Endothelial cell of umbilical vein (primary cell): Measurements from ENCODE around the gene ZSWIM5. TPM values are rescaled to one million over a fixed set of nuclear protein-coding genes. Genes with fewer than 3 reads are reported as not detected.

Experiments used
- BruUV-seq: library from RNA; stranded (reverse); fragments of 400-500 nt; replicated peaks from 2 replicates; lab custom pipeline; 2021; lab: Mats Ljungman, UMichigan
- CTCF ChIA-PET: fragments of 300-600, 350-600 bp; sonication (Branson Sonifier 250); formaldehyde crosslinking; loops from one replicate; lab custom pipeline; 2021; ENCODE audit warnings: antibody characterized with exemption, inconsistent platforms; lab: Charles Lee
- POLR2A ChIA-PET: fragments of 300-600, 350-600 bp; sonication (Branson Sonifier 250); formaldehyde crosslinking; loops from one replicate; lab custom pipeline; 2021; ENCODE audit warnings: antibody characterized with exemption, inconsistent platforms; lab: Charles Lee
- DNase-seq: peaks from one replicate; pipeline ENCODE4 v3.0.0-alpha.2; 2011; ENCODE audit warnings: low read depth, low spot score
- FAIRE-seq: peaks from 2 replicates; lab custom pipeline; 2011; peaks lifted over from hg19 to GRCh38; lab: Jason Lieb, UNC
- H2AFZ ChIP-seq: 2 replicates; pipeline ENCODE4 v1.6.0; 2012; ENCODE audit warnings: low read depth, low read length, control low read depth, inconsistent platforms
- H3K27ac ChIP-seq: 2 replicates; pipeline ENCODE4 v1.5.1; 2011; ENCODE audit warnings: low read depth, mild to moderate bottlenecking, control low read depth, low read length, moderate library complexity; ENCODE audit not compliant: insufficient read depth
- H3K27me3 ChIP-seq, 2 experiments: 2 replicates each; pipeline versions ENCODE4 v1.6.0 to v1.6.1; 2011; ENCODE audit warnings: low read length in 2 of 2, mixed read lengths in 1 of 2; ENCODE audit not compliant: control insufficient read depth in 2 of 2, insufficient read depth in 2 of 2
- H3K36me3 ChIP-seq, 2 experiments: 2 replicates in 1 of 2; 3 replicates in 1 of 2; pipeline ENCODE4 v1.5.1; 2011; ENCODE audit warnings: low read length in 2 of 2, mild to moderate bottlenecking in 1 of 2, moderate library complexity in 1 of 2; ENCODE audit not compliant: control insufficient read depth in 2 of 2, insufficient read depth in 2 of 2; ENCODE audit errors: extremely low read depth in 1 of 2
- H3K4me1 ChIP-seq: 3 replicates; pipeline ENCODE4 v1.5.1; 2011; ENCODE audit warnings: mild to moderate bottlenecking, low read length; ENCODE audit not compliant: control insufficient read depth, insufficient read depth; ENCODE audit errors: extremely low read depth
- H3K4me2 ChIP-seq: 2 replicates; pipeline ENCODE4 v1.6.1; 2011; ENCODE audit warnings: low read length, control low read depth, mixed read lengths; ENCODE audit not compliant: insufficient read depth
- H3K4me3 ChIP-seq, 3 experiments: fragments of 200-600 bp in 1 of 3; sonication (generic), shearing (Covaris generic) in 1 of 3; replicated peaks in 1 of 3; 2 replicates each; pipeline ENCODE4 v1.5.1; 2011 to 2016; ENCODE audit warnings: control low read depth in 3 of 3, low read length in 3 of 3, mild to moderate bottlenecking in 2 of 3, inconsistent platforms in 1 of 3, low read depth in 1 of 3, moderate library complexity in 1 of 3; ENCODE audit not compliant: insufficient read depth in 1 of 3
- H3K79me2 ChIP-seq: 2 replicates; pipeline ENCODE4 v1.6.0; 2012; ENCODE audit warnings: low read length, inconsistent platforms; ENCODE audit not compliant: control insufficient read depth, insufficient read depth
- H3K9ac ChIP-seq: replicated peaks from 2 replicates; pipeline ENCODE3; 2011; ENCODE audit warnings: low read length, control low read depth; ENCODE audit not compliant: insufficient read depth; ENCODE audit errors: extremely low read depth
- H3K9me1 ChIP-seq: replicated peaks from 3 replicates; pipeline ENCODE4 v1.6.0; 2011; ENCODE audit warnings: mild to moderate bottlenecking, low read length; ENCODE audit not compliant: control insufficient read depth, insufficient read depth; ENCODE audit errors: extremely low read depth
- H3K9me3 ChIP-seq: replicated peaks from 2 replicates; pipeline ENCODE4 v1.5.1; 2012; ENCODE audit warnings: low read length, inconsistent platforms; ENCODE audit not compliant: control insufficient read depth, insufficient read depth
- H4K20me1 ChIP-seq: replicated peaks from 2 replicates; pipeline ENCODE3; 2011; ENCODE audit warnings: mild to moderate bottlenecking, low read length; ENCODE audit not compliant: control insufficient read depth, insufficient read depth; ENCODE audit errors: extremely low read depth
- EZH2 ChIP-seq: IDR thresholded peaks from 2 replicates; pipeline ENCODE4 v1.6.1; 2012; ENCODE audit warnings: borderline replicate concordance, low read depth, mild to moderate bottlenecking, moderate library complexity, low read length, inconsistent platforms; ENCODE audit not compliant: severe bottlenecking
- FOS ChIP-seq: IDR thresholded peaks from 2 replicates; pipeline ENCODE4 v1.6.1; 2011; ENCODE audit warnings: mild to moderate bottlenecking, low read length, moderate library complexity, borderline replicate concordance; ENCODE audit not compliant: insufficient read depth
- GATA2 ChIP-seq: IDR thresholded peaks from 2 replicates; pipeline ENCODE4 v1.7.0; 2011; ENCODE audit warnings: low read depth, mild to moderate bottlenecking, moderate library complexity, mixed read lengths, low read length; ENCODE audit not compliant: insufficient read length, insufficient read depth
- JUN ChIP-seq: IDR thresholded peaks from 2 replicates; pipeline ENCODE4 v1.6.1; 2011; ENCODE audit warnings: borderline replicate concordance, low read depth; ENCODE audit not compliant: insufficient read length, insufficient read depth
- MAX ChIP-seq: IDR thresholded peaks from 2 replicates; pipeline ENCODE4 v1.6.1; 2011; ENCODE audit not compliant: insufficient read depth, insufficient read length
- MYC ChIP-seq: IDR thresholded peaks from one replicate; pipeline ENCODE4 v1.6.1; 2011; ENCODE audit warnings: mild to moderate bottlenecking, low read depth, low read length
- POLR2A ChIP-seq: IDR thresholded peaks from 2 replicates; pipeline ENCODE4 v1.6.1; 2012; ENCODE audit warnings: low read depth, mild to moderate bottlenecking, control low read depth, low read length
- POLR2AphosphoS5 ChIP-seq: IDR thresholded peaks from 2 replicates; pipeline ENCODE4 v1.6.1; 2012; ENCODE audit warnings: low read depth, mild to moderate bottlenecking, control low read depth, low read length, moderate library complexity; ENCODE audit not compliant: insufficient read depth
- dilution Hi-C: fragments of 300-500 bp; cut with MboI; formaldehyde crosslinking; loops from one replicate; pipeline ENCODE4 v1.15.0; 2019; ENCODE audit warnings: low sequenced_read_pairs; ENCODE audit not compliant: extremely low pct_ligation_motif_present
- intact Hi-C: fragments of 100-400 bp; cut with micrococcal nuclease; formaldehyde crosslinking; loops from one replicate; pipeline ENCODE4 v1.10.0; 2022
- polyA plus RNA-seq, 4 experiments: library from polyadenylated mRNA; depleted of rRNA in 3 of 4; stranded (reverse) in 3 of 4; unstranded in 1 of 4; fragments of >200 nt; gene quantifications; 2 replicates each; pipeline versions ENCODE4 v1.2.1 to v1.2.3, GENCODE V29; 2011 to 2012; ENCODE audit warnings: missing spikeins in 1 of 4
- total RNA-seq: library from RNA; stranded (reverse); gene quantifications from 2 replicates; pipeline ENCODE4 v1.2.3, GENCODE V29; 2021
- TF ChIP-seq, protein P1 (sequence below), 2 donors: IDR thresholded peaks; 1 replicate in 1 of 2; 2 replicates in 1 of 2; pipeline ENCODE4 v1.5.1; 2011; ENCODE audit warnings: low read length in 2 of 2, mild to moderate bottlenecking in 2 of 2, moderate library complexity in 2 of 2, control low read depth in 1 of 2, inconsistent platforms in 1 of 2, low read depth in 1 of 2; ENCODE audit not compliant: insufficient read depth in 1 of 2; ENCODE audit errors: extremely low read depth in 1 of 2

The ZSWIM5 gene
- total and polyA plus RNA-seq, 2 donors (not counting 3 experiments of a cell fraction or from before 2014, with no cell fraction given): 1.6 to 4.3 TPM

- BruUV-seq: no TSS peak
- H4K20me1 ChIP-seq: no peaks in the 10 kb centered on the region
- peaks cover 7% of the 10 kb centered on the region for H3K79me2 ChIP-seq
- intact Hi-C loops (loop anchor here (10.0 kb wide), 1 partner anchor 188 kb away; the partner anchor contains the start of gene ZSWIM5), dilution Hi-C loops (no loop called here)
- FAIRE-seq (no peak), DNase-seq (no peak)
- H3K27me3 ChIP-seq: no peaks in the 10 kb centered on the region
- peaks cover 14% of the 10 kb centered on the region for H3K4me1 ChIP-seq
- no peaks in the 10 kb centered on the region for H3K9me1 ChIP-seq
- no peak overlapping the region for H3K9ac ChIP-seq
- H3K27ac ChIP-seq: no peak overlapping the region
- peaks cover 3% of the 10 kb centered on the region in 2 experiments for H3K36me3 ChIP-seq
- H3K4me2 ChIP-seq: no peak overlapping the region
- no peak for TF ChIP-seq GATA2
- no peak for TF ChIP-seq POLR2A
- TF ChIP-seq MAX: no peak
- TF ChIP-seq, protein P1, sequence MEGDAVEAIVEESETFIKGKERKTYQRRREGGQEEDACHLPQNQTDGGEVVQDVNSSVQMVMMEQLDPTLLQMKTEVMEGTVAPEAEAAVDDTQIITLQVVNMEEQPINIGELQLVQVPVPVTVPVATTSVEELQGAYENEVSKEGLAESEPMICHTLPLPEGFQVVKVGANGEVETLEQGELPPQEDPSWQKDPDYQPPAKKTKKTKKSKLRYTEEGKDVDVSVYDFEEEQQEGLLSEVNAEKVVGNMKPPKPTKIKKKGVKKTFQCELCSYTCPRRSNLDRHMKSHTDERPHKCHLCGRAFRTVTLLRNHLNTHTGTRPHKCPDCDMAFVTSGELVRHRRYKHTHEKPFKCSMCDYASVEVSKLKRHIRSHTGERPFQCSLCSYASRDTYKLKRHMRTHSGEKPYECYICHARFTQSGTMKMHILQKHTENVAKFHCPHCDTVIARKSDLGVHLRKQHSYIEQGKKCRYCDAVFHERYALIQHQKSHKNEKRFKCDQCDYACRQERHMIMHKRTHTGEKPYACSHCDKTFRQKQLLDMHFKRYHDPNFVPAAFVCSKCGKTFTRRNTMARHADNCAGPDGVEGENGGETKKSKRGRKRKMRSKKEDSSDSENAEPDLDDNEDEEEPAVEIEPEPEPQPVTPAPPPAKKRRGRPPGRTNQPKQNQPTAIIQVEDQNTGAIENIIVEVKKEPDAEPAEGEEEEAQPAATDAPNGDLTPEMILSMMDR (IDR thresholded peaks at IDR 0.05; ENCODE audit: extremely low read depth in 1 of 2, insufficient read depth in 1 of 2, low read depth in 1 of 2, low read length in 2 of 2): no peak
- no peak for TF ChIP-seq FOS
- no peak for TF ChIP-seq JUN
- TF ChIP-seq EZH2: no peak
- no peak for TF ChIP-seq MYC
- TF ChIP-seq POLR2AphosphoS5: no peak
- H3K4me3 ChIP-seq: no peak overlapping the region
- ChIA-PET CTCF (interaction anchor here (0.9 to 12.8 kb wide), 5 partner anchors 24 to 476 kb away, joined by 3 to 556 read pairs (median 6); partner anchors contain the start of gene TESK2), POLR2A (no interaction called here)
- H2AFZ ChIP-seq: no peak overlapping the region
- no peaks in the 10 kb centered on the region for H3K9me3 ChIP-seq
These were observed 189.6 kb downstream of the ZSWIM5 start for GRCh38 chr1:45016767-45017166.
